ENCODE measurements around the gene ARHGAP26.
A peak's percentile ranks its signal among the peaks of the same experiment; 100 is the strongest.

The ARHGAP26 gene

DNA sequence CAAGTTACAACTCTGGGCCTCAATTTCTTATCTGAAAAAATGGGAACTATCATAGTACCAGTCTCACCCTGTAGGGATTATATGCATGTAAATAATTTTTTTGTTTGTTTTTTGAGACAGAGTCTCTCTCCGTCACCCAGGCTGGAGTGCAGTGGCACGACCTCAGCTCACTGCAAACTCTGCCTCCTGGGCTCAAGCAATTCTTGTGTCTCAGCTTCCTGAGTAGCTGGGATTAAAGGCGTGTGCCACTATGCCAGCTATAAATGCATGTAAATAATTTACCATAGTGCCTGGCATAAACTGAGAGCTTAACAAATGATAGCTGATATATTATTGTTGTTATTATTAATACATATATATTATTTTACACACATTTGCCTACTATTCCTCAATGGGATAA, 3.0 kb upstream of the ARHGAP26 start:
- no peaks in the 10 kb centered on the region for H3K9me3 ChIP-seq (ENCODE audit: control insufficient read depth, insufficient read depth, low read length)
- H3K36me3 ChIP-seq (ENCODE audit: insufficient read depth, low read length) = no peaks in the 10 kb centered on the region
- H3K4me1 ChIP-seq (ENCODE audit: insufficient read depth, low read length) = peaks cover 6% of the 10 kb centered on the region; the same call in 1 of the 2 replicates
- H3K9ac ChIP-seq (ENCODE audit: low read depth, low read length) = no peak overlapping the region

DNA sequence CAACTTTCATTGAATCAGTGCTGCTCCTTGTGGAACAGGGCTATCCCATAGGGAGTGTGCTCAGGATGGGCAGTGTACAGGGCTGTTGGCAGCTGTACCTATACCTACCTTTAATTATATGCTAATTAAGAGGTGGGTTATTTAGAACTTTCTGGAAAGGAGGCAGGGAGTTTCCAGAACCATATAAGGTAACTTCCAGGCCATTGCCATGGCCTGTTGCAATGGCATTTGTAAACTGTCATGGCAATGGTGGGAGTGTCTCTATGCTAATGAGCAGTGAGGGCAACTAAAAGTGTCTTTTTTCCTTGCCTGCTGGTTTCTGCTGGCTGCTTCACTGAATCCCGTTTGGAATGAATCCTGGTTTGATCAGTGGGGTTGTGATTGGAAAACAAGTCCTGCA, 2.3 kb upstream of the ARHGAP26 start:
- no peaks in the 10 kb centered on the region for H3K36me3 ChIP-seq (ENCODE audit: insufficient read depth, low read length)
- no peak overlapping the region for H3K9ac ChIP-seq (ENCODE audit: low read depth, low read length)
- H3K9me3 ChIP-seq (ENCODE audit: control insufficient read depth, insufficient read depth, low read length) = no peaks in the 10 kb centered on the region
- H3K4me1 ChIP-seq (ENCODE audit: insufficient read depth, low read length) = peaks cover 13% of the 10 kb centered on the region

DNA sequence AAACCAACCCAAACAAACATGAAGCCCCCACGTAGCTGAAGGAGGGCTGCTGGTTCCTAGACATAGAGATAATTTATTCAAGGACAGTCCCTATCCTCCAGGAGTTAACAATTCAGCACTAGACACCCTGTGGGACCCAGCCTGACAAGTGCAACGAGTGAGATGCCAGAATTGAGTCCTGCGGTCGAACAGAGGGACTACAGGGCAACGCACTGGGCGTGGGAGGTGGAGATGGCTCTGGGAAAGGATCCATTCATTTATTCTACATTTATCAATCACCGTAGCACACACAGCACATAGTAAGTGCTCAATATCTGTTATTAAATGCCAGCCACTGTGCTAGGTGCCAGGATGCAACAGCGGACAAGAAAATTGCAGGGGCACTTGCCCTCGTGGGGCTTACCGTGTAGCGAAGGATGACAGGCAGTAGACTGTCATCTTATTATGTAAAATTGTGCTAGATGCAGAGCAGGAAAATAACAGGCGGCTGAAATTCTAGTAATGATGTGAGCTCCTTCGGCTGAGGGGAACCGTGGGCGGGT, 855 bp upstream of the ARHGAP26 start:
- peak overlapping the region; percentile 91 for H3K9ac ChIP-seq (ENCODE audit: low read depth, low read length)
- H3K4me1 ChIP-seq (ENCODE audit: insufficient read depth, low read length) = peaks cover 14% of the 10 kb centered on the region
- H3K36me3 ChIP-seq (ENCODE audit: insufficient read depth, low read length) = no peaks in the 10 kb centered on the region
- H3K9me3 ChIP-seq (ENCODE audit: control insufficient read depth, insufficient read depth, low read length) = no peaks in the 10 kb centered on the region

DNA sequence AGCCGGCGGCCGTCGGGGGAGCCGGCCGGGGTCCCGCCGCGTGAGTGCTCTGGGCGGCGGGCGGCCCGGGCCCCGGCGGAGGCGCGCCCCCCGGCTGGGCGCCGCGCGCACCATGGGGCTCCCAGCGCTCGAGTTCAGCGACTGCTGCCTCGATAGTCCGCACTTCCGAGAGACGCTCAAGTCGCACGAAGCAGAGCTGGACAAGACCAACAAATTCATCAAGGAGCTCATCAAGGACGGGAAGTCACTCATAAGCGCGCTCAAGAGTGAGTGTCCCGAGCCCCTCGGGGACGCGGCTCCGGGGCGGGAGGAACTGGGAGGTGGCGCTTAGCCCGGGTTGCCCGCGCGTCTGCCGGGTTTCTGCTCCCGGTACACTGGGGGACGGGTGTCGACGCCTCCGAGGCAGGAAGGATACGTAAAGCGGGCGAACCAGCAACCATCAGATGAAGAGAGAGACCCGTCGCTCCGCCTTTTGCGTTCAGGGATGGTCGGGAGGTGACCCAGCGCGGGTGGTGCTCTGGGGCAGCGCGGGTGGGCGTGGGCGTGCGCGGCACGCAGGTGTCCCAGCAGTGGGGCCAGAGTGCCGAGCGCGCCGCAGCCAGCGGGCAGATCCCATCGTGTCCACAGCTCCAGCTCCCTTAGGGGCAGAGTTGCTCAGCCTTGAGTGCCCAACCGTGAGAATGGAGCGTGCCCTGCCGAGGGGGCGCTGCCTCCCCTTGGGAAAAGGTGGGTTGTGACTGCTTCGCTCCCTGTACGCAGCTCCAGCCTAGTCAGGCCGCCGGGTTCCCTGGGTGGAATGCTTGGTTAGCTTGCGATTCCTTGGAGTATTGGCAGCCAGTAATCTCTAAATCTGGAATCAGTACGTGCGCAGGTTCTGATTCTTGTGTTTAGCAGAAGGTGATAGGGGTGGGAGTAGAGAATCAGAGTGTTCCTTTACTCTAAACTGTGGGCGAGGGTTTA, 753 bp downstream of the ARHGAP26 start:
- H3K4me1 ChIP-seq (ENCODE audit: insufficient read depth, low read length) = peaks cover 14% of the 10 kb centered on the region
- peak overlapping the region; percentile 91; the same call in 1 of the 2 replicates for H3K9ac ChIP-seq (ENCODE audit: low read depth, low read length)
- no peaks in the 10 kb centered on the region for H3K9me3 ChIP-seq (ENCODE audit: control insufficient read depth, insufficient read depth, low read length)
- H3K36me3 ChIP-seq (ENCODE audit: insufficient read depth, low read length) = no peaks in the 10 kb centered on the region

DNA sequence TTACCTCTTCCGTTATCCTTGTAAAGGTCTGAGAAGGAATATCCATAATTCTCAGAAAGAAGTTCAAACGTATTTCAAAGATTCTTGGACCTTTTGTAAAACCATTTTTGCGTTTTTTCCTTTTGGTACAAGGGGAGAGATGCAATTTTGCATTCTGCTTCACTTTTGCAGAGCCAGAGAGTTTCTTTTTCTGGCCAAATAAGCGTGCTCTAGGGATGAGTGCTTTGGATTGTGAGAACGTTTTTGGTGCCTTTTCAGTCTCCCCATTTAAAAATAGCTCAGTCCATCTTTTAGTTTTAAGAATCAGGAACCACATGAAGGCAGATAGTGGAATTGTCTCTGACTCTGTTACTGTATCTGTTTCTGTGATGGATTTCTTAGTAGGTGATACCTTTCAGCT, 1.5 kb downstream of the ARHGAP26 start:
- Histone ChIP-seq H3K9ac (ENCODE audit: low read depth, low read length) (peak overlapping the region; percentile 91; the same call in 1 of the 2 replicates), H3K36me3 (ENCODE audit: insufficient read depth, low read length) (no peaks in the 10 kb centered on the region), H3K4me1 (ENCODE audit: insufficient read depth, low read length) (peaks cover 14% of the 10 kb centered on the region), H3K9me3 (ENCODE audit: control insufficient read depth, insufficient read depth, low read length) (no peaks in the 10 kb centered on the region)

DNA sequence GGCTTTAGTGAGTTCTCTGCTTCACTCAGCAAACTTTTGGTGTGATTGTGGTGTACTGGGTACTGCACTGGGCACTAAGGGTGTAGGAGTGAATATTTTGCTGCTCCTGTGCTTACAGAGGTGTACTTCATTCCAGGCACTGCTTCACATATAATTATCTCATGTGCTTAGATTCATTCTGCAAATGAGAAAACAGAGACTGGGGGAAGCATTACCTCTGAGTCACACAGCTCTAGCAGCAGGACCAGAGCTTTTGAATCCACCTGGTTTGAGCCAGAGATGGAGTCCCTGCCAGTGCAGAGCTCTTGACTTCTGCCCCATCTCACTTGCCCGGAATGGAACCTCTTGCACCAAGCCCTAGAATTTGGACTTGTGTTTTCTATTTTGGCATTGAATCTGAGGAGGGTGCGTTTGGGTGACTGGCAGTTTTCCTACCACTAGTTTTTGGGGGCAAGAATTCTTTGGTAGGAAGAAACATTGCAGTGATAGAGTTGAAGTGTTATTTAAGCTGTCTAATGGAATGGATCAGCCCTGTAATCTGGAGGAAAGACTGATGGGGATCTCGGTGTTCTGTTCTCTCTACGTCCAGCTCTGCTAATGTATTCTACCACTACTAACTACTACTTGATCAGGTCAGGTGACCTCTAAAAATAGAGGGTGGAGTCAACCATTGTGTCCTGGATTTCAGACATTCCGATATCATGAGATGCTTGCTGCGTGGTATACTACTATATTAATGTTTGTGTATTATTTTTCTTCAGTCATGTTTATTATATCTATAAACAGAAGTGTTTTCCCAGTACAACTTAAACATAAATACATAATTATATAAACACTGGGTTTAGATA, 2.5 kb downstream of the ARHGAP26 start:
- Histone ChIP-seq H3K9ac (ENCODE audit: low read depth, low read length) (no peak overlapping the region), H3K4me1 (ENCODE audit: insufficient read depth, low read length) (peaks cover 14% of the 10 kb centered on the region), H3K36me3 (ENCODE audit: insufficient read depth, low read length) (no peaks in the 10 kb centered on the region), H3K9me3 (ENCODE audit: control insufficient read depth, insufficient read depth, low read length) (no peaks in the 10 kb centered on the region)

DNA sequence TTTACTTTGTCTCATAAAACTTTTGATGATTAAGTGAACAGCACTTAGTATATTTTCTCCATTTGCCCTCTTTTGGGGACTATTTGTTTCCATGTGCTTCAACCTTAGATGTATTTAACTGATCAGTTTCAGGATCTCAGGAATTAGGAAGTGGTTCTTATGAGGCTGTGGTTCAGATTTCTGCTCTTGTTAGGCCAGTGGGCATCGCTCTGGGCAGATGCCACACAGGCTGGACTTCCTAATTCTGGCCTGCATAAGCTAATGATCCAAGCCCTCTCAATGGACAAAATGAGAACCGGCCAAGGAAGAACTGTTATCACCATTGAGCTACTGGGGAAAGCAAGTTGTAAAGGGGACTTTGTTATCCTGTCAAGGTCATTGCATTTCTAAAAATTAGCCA, 6.9 kb downstream of the ARHGAP26 start:
- Histone ChIP-seq H3K9ac (ENCODE audit: low read depth, low read length) (no peak overlapping the region), H3K36me3 (ENCODE audit: insufficient read depth, low read length) (no peaks in the 10 kb centered on the region), H3K9me3 (ENCODE audit: control insufficient read depth, insufficient read depth, low read length) (no peaks in the 10 kb centered on the region), H3K4me1 (ENCODE audit: insufficient read depth, low read length) (peaks cover 28% of the 10 kb centered on the region)

DNA sequence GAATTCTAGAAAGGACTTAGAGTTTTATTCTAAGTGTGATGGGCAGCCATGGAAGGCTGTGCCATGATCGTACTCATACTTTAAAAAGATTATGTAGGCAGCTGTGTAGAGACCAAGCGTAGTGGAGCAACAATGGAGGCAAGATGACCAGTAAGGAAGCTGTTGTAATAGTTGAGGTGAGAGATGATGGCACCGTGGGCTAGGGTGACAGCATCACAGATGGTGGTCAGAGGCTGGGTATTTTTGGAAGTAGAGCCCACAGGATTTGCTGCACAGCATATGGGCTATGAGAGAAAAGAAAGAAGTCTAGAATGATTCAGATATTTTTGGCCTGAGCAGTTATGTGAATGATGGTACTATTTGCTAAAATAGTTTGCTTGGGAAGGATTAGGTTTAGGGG, 7.7 kb downstream of the ARHGAP26 start:
- peaks cover 29% of the 10 kb centered on the region for H3K4me1 ChIP-seq (ENCODE audit: insufficient read depth, low read length)

DNA sequence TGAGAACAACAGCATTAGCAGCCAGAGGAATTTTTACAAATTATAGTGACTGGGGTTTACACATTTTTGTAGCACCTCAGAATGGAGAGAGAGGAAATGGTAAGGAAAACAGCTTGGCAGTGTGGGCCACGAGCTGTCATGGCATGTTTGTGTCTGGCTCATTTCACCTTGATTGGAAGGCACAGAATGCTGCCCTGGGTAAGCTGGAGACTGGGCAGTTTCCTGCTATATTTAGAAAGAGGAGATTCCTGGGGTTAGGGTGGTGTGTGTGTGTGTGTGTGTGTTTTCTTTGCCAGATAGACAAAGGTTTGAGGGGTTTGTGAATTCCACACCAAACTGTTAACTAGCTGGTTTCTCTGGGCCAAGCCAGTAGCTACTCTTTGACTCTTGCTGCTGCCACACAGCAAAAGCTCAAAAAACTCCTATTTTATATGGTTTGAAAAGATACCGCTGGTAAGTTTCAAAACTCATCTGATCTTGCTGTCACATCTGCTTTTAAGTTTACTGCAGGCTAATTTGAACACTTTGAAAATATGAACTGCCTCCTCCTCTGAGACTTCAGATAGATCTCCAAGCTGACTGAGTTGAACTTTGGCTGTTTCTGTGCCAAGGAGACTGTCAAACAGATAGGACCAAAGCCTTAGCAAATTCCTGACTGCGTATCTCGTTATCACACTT, 9.1 kb downstream of the ARHGAP26 start:
- Histone ChIP-seq H3K4me1 (ENCODE audit: insufficient read depth, low read length) (peaks cover 42% of the 10 kb centered on the region), H3K36me3 (ENCODE audit: insufficient read depth, low read length) (no peaks in the 10 kb centered on the region), H3K9ac (ENCODE audit: low read depth, low read length) (no peak overlapping the region), H3K9me3 (ENCODE audit: control insufficient read depth, insufficient read depth, low read length) (no peaks in the 10 kb centered on the region)

More for the DNA sequence above, 7.7 kb downstream of the ARHGAP26 start:
- H3K36me3 ChIP-seq (ENCODE audit: insufficient read depth, low read length) = no peaks in the 10 kb centered on the region
- no peaks in the 10 kb centered on the region for H3K9me3 ChIP-seq (ENCODE audit: control insufficient read depth, insufficient read depth, low read length)
- H3K9ac ChIP-seq (ENCODE audit: low read depth, low read length) = no peak overlapping the region

DNA sequence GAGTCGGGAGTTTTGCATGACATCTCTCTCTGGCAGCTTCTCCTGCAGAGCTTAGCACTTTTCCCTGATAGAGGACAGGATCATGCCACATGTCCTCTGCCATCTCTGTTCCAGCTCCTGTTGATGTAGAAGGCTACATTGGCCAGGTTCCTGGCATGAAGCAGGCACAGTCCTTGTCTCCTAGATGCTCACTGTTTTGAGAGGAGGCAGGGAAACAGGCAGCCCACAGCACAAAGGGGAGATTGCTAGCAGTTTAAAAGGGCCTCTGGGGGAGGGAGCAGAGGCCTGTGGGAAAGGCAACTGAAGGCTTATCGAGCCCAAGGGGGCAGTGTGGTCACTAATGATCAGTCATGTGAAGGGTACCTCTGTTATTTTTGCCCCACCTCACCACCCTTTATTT, 10.7 kb downstream of the ARHGAP26 start:
- no peaks in the 10 kb centered on the region for H3K36me3 ChIP-seq (ENCODE audit: insufficient read depth, low read length)
- peaks cover 43% of the 10 kb centered on the region for H3K4me1 ChIP-seq (ENCODE audit: insufficient read depth, low read length)
- no peak overlapping the region for H3K9ac ChIP-seq (ENCODE audit: low read depth, low read length)
- no peaks in the 10 kb centered on the region for H3K9me3 ChIP-seq (ENCODE audit: control insufficient read depth, insufficient read depth, low read length)

DNA sequence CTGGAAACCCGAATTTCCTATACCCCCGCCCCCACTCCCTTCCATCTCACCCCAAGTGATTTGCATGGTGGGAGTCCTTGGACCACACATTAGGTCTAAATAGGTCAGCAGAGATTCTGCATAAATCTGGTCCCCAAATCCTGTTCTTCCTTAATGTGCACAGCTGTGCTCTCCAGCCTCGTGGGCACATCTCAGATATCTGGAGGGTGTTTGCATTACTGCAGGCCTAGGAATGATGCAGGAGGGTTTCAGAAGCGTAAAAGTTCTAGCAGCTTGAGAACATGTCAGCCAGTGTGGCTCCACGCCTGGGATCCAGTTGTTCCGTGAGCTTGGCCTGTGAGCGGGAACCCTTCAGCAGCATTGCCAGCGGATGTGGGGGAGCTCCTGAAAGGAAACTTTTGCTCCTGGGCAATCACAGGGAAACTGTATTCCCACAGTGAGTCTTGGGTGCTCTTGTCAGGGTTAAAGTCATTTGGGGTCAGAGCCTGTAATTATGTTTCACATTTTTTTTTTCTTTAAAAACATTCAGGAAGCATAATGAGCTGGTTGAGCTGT, 12.9 kb downstream of the ARHGAP26 start:
- Histone ChIP-seq H3K4me1 (ENCODE audit: insufficient read depth, low read length) (peaks cover 43% of the 10 kb centered on the region), H3K36me3 (ENCODE audit: insufficient read depth, low read length) (no peaks in the 10 kb centered on the region), H3K9ac (ENCODE audit: low read depth, low read length) (no peak overlapping the region), H3K9me3 (ENCODE audit: control insufficient read depth, insufficient read depth, low read length) (no peaks in the 10 kb centered on the region)

DNA sequence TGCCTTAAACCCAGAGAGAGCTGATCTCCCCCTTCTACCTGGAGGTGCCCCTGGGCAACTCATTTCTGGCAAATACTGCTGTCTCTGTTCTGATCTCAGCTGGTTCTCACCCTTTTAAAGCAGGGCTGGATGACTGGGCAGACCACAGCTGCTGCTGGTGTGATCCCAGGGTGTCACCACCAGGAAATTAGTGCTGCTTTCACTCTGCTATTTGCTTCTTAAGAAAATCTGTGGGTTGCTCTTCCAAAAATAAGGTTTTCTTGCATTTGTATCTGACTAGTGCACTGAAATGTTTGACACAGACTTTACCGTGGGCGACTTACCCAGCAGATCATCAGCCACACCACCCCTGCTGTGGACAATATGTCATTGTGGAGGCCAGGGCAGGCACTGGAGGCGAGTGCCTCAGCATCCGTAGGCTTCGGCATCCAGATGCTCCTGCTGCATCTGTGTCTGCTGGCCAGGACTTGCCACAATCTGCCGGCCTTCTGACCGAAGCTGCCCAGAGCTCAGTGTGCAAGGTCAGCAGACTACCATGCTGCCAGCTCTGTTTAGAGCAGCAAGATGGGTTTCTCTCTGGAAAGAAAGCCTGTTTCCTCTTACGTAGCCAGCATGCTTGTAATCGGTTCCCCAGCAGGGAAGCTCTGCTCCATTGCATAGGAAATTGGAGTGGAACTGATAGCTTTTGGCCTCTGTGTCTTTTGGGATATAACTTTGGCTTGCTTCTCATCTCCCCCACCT, 13.6 kb downstream of the ARHGAP26 start:
- Histone ChIP-seq H3K36me3 (ENCODE audit: insufficient read depth, low read length) (no peaks in the 10 kb centered on the region), H3K9me3 (ENCODE audit: control insufficient read depth, insufficient read depth, low read length) (no peaks in the 10 kb centered on the region), H3K9ac (ENCODE audit: low read depth, low read length) (no peak overlapping the region), H3K4me1 (ENCODE audit: insufficient read depth, low read length) (peaks cover 43% of the 10 kb centered on the region)

DNA sequence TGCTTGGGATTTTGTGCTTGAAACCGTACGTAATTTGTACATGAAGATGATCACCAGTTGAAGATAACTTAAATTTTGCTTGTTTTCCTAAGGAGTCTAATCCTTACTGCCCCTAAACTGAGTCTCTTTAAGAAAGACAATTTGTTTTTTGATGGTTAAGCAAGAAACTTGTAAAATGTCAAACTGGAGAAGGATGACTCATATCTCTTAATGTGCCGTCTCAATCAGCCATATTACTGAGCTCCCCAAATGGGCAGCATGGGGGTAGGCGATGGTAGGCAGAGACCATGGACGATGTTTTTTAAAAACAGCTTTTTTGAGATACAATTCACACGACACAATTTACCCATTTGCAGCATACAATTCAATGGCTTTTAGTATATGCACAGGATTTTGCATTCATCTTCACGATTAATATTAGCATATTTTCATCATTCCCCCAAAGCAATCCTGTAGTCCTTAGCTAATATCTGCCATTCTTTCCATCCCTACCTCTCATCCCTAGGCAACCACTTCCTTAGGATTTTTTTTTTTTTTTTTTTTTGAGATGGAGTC, 14.3 kb downstream of the ARHGAP26 start:
- Histone ChIP-seq H3K9me3 (ENCODE audit: control insufficient read depth, insufficient read depth, low read length) (no peaks in the 10 kb centered on the region), H3K9ac (ENCODE audit: low read depth, low read length) (no peak overlapping the region), H3K36me3 (ENCODE audit: insufficient read depth, low read length) (no peaks in the 10 kb centered on the region), H3K4me1 (ENCODE audit: insufficient read depth, low read length) (peaks cover 36% of the 10 kb centered on the region)
